ENCODE measurements around the gene ACP2.

GRCh38 chr11:47285969-47286770 lies 37.6 kb upstream of the ACP2 start:
- TF ChIP-seq, protein P1, sequence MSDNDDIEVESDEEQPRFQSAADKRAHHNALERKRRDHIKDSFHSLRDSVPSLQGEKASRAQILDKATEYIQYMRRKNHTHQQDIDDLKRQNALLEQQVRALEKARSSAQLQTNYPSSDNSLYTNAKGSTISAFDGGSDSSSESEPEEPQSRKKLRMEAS (IDR thresholded peaks at IDR 0.05; ENCODE audit: low read depth) = no peak
- TF ChIP-seq CTCF (IDR thresholded peaks at IDR 0.05) (no peak), SMC3 (IDR thresholded peaks at IDR 0.05; ENCODE audit: low read depth, low read length) (no peak), EZH2phosphoT487 (IDR thresholded peaks at IDR 0.05; ENCODE audit: borderline replicate concordance, low read depth) (no peak)

All from SK-N-SH (cell line).